ENCODE measurements around the gene RGL4. TPM values are rescaled to one million over a fixed set of nuclear protein-coding genes. Genes with fewer than 3 reads are reported as not detected.

Gene RGL4
- total and polyA plus RNA-seq, 7 donors = 0.04 to 0.40 (median 0.18) TPM; not detected in 3

DNA sequence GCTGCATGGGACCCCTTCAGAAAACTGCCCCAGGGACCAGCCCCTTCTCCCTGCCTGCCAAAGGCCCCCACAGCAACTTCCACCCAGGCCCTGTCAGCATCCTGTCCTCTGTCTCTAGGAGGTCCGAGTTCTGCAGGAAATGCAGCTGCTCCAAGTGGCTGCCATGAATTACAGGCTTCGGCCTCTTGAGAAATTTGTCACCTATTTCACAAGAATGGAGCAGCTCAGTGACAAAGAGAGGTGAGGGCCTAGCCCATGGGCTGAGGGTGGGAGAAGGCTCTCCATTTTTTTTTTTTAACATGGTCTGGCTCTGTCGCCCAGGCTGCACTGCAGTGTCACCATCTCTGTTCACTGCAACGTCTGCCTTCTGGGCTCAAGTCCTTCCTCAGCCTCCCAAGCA, 7.3 kb downstream of the RGL4 start:
- DNase-seq (no peak), ATAC-seq (peak in 3 of 4 donors; percentile 19 to 53 (median 35))
- H3K36me3 ChIP-seq (ENCODE audit: insufficient read depth in 1 of 2, low read depth in 1 of 2) = peaks cover 3 to 53% of the 10 kb centered on the region in 2 donors
- H3K9me3 ChIP-seq = no peaks in the 10 kb centered on the region
- no peak overlapping the region for H3K27ac ChIP-seq
- intact Hi-C loops (cut with DNase I) = no loop called here
- WGBS, 3 donors = 60 to 69% (median 66%) methylated on average over 4 of the region's 4 CpGs
- TF ChIP-seq, protein P1, sequence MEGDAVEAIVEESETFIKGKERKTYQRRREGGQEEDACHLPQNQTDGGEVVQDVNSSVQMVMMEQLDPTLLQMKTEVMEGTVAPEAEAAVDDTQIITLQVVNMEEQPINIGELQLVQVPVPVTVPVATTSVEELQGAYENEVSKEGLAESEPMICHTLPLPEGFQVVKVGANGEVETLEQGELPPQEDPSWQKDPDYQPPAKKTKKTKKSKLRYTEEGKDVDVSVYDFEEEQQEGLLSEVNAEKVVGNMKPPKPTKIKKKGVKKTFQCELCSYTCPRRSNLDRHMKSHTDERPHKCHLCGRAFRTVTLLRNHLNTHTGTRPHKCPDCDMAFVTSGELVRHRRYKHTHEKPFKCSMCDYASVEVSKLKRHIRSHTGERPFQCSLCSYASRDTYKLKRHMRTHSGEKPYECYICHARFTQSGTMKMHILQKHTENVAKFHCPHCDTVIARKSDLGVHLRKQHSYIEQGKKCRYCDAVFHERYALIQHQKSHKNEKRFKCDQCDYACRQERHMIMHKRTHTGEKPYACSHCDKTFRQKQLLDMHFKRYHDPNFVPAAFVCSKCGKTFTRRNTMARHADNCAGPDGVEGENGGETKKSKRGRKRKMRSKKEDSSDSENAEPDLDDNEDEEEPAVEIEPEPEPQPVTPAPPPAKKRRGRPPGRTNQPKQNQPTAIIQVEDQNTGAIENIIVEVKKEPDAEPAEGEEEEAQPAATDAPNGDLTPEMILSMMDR (IDR thresholded peaks at IDR 0.05) = no peak
- no peak overlapping the region for H3K4me3 ChIP-seq
- no peaks in the 10 kb centered on the region for H3K4me1 ChIP-seq
- no peaks in the 10 kb centered on the region for H3K27me3 ChIP-seq (ENCODE audit: insufficient read depth in 3 of 3, low read length in 2 of 3)

DNA sequence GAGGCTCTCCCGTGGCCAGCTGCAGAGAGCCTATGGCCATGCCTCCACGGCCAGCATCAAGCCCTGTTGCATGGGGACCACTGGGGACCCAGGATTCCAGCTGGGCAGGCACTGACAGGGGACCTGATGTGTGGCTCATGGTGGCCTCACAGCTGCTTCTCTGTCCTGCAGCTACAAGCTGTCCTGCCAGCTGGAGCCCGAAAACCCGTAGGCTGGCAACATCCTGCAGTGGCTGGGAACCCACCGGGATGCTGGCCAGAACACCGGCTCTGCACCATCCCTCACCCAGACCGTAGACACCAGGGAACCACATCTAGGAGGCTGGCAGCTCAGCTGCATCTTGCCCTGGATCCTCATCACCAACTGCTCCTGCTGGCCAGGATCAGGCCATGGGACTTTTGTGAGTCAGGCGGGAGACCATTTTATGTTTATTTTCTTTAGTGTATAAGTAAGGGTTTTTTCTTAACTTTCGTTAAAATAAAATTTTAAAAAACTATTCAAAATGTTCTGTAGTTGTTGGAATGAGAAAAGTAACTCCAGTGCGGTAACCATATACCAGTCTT, 7.9 kb downstream of the RGL4 start:
- TF ChIP-seq, protein P1 (IDR thresholded peaks at IDR 0.05) = no peak
- intact Hi-C loops (cut with DNase I) = no loop called here
- Histone ChIP-seq H3K4me1 (no peaks in the 10 kb centered on the region), H3K27ac (no peak overlapping the region), H3K9me3 (no peaks in the 10 kb centered on the region), H3K36me3 (ENCODE audit: insufficient read depth in 1 of 2, low read depth in 1 of 2) (peaks cover 7 to 47% of the 10 kb centered on the region in 2 donors), H3K4me3 (no peak overlapping the region), H3K27me3 (ENCODE audit: insufficient read depth in 3 of 3, low read length in 2 of 3) (no peaks in the 10 kb centered on the region)
- WGBS, 3 donors = 62 to 69% (median 66%) methylated on average over 10 of the region's 10 CpGs
- ATAC-seq (peak in 1 of 4 donors; percentile 18), DNase-seq (no peak)

GRCh38 chr22:23700706-23701105, 9.9 kb downstream of the RGL4 start:
- no peaks in the 10 kb centered on the region for H3K27me3 ChIP-seq (ENCODE audit: insufficient read depth in 3 of 3, low read length in 2 of 3)
- intact Hi-C loops (cut with DNase I) = no loop called here
- TF ChIP-seq, protein P1 (IDR thresholded peaks at IDR 0.05) = no peak
- no peaks in the 10 kb centered on the region for H3K9me3 ChIP-seq
- WGBS, 3 donors = 76 to 78% (median 77%) methylated on average over 7 of the region's 7 CpGs
- no peaks in the 10 kb centered on the region for H3K4me1 ChIP-seq
- H3K36me3 ChIP-seq (ENCODE audit: insufficient read depth in 1 of 2, low read depth in 1 of 2) = peaks cover 14 to 51% of the 10 kb centered on the region in 2 donors
- no peak overlapping the region for H3K4me3 ChIP-seq
- ATAC-seq = no peak
- H3K27ac ChIP-seq = no peak overlapping the region
- DNase-seq = no peak

- ATAC-seq (no peak), DNase-seq (no peak)
- no peaks in the 10 kb centered on the region for H3K9me3 ChIP-seq
- intact Hi-C loops (cut with DNase I) = no loop called here
- H3K27ac ChIP-seq = no peak overlapping the region
- TF ChIP-seq, protein P1 (IDR thresholded peaks at IDR 0.05) = no peak
- H3K27me3 ChIP-seq (ENCODE audit: insufficient read depth in 3 of 3, low read length in 2 of 3) = no peaks in the 10 kb centered on the region
- no peaks in the 10 kb centered on the region for H3K4me1 ChIP-seq
- H3K36me3 ChIP-seq (ENCODE audit: insufficient read depth in 1 of 2, low read depth in 1 of 2) = peaks cover 18 to 78% of the 10 kb centered on the region in 2 donors
- H3K4me3 ChIP-seq = no peak overlapping the region
- WGBS, 3 donors = 92 to 95% (median 94%) methylated on average over 5 of the region's 5 CpGs
Measured at GRCh38 chr22:23704062-23704461, 13.2 kb downstream of the RGL4 start.

- intact Hi-C loops (cut with DNase I) = no loop called here
- 92 to 94% (median 93%) methylated on average over 3 of the region's 3 CpGs for WGBS, 3 donors
- Histone ChIP-seq H3K9me3 (no peaks in the 10 kb centered on the region), H3K27me3 (ENCODE audit: insufficient read depth in 3 of 3, low read length in 2 of 3) (no peaks in the 10 kb centered on the region), H3K4me3 (no peak overlapping the region), H3K4me1 (no peaks in the 10 kb centered on the region), H3K27ac (no peak overlapping the region), H3K36me3 (ENCODE audit: insufficient read depth in 1 of 2, low read depth in 1 of 2) (peaks cover 18 to 80% of the 10 kb centered on the region in 2 donors)
- ATAC-seq (no peak), DNase-seq (no peak)
- TF ChIP-seq, protein P1 (IDR thresholded peaks at IDR 0.05) = no peak
Measured at GRCh38 chr22:23704829-23705228, 14.0 kb downstream of the RGL4 start.
